Measurements from ENCODE around the gene P2RY6. TPM values are rescaled to one million over a fixed set of nuclear protein-coding genes. Genes with fewer than 3 reads are reported as not detected.
A peak's percentile ranks its signal among the peaks of the same experiment; 100 is the strongest.

P2RY6 gene
- total and polyA plus RNA-seq, 2 donors from 2014 or later, result 6.7 to 17.9 TPM

DNA sequence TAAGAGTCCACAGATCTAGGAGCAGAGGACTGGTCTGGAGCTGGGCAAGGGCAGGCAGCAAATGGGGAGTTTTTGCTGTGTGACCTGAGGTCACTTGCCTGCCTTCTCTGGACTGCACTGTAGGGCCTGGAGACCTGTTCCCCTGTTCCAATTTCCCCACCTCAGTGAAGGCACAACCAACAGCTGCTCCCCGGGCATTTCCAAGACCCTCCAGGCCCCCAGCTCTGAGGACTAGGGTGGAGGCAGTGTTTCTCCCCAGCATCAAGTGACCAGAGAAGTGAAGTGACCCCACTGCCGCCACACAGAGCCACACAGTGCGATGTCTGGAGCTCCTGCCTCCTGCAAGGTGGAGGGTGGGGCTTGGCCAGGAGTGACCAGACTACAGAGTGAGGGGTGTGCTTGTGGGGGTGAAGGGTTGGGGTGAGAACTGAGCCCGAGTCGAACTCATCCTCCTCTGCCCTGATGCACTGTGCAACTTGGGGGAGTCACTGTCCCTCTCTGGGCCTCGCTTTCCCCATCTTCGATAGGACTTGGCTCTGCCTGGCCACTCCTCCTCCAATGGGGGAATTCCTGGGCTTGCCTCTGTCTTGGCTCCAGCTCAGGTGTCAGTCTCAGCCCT, 32.5 kb upstream of the P2RY6 start:
- intact Hi-C loops (cut with DNase I), result no loop called here
- no peak overlapping the region for H3K9ac ChIP-seq (ENCODE audit: low read length in 3 of 3)
- H3K4me3 ChIP-seq (ENCODE audit: low read length in 3 of 3), result no peak overlapping the region
- FAIRE-seq (no peak), DNase-seq (peak in 1 of 5 donors; percentile 26)
- H3K27ac ChIP-seq (ENCODE audit: low read depth in 2 of 2, low read length in 2 of 2), result no peak overlapping the region
- no peaks in the 10 kb centered on the region for H3K27me3 ChIP-seq (ENCODE audit: control insufficient read depth, insufficient read depth, low read length)
- H3K36me3 ChIP-seq (ENCODE audit: control insufficient read depth in 2 of 3, insufficient read depth in 3 of 3, low read length in 3 of 3), result no peaks in the 10 kb centered on the region
- H3K9me3 ChIP-seq (ENCODE audit: control insufficient read depth in 2 of 3, insufficient read depth in 1 of 3, low read length in 3 of 3), result no peaks in the 10 kb centered on the region
- TF ChIP-seq, protein P1, sequence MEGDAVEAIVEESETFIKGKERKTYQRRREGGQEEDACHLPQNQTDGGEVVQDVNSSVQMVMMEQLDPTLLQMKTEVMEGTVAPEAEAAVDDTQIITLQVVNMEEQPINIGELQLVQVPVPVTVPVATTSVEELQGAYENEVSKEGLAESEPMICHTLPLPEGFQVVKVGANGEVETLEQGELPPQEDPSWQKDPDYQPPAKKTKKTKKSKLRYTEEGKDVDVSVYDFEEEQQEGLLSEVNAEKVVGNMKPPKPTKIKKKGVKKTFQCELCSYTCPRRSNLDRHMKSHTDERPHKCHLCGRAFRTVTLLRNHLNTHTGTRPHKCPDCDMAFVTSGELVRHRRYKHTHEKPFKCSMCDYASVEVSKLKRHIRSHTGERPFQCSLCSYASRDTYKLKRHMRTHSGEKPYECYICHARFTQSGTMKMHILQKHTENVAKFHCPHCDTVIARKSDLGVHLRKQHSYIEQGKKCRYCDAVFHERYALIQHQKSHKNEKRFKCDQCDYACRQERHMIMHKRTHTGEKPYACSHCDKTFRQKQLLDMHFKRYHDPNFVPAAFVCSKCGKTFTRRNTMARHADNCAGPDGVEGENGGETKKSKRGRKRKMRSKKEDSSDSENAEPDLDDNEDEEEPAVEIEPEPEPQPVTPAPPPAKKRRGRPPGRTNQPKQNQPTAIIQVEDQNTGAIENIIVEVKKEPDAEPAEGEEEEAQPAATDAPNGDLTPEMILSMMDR (IDR thresholded peaks at IDR 0.05; ENCODE audit: borderline replicate concordance, extremely low read depth, insufficient read depth), result no peak
- peaks cover 0 to 7% (median 0%) of the 10 kb centered on the region in 3 donors for H3K4me1 ChIP-seq (ENCODE audit: control insufficient read depth in 2 of 3, insufficient read depth in 2 of 3, low read depth in 1 of 3, low read length in 3 of 3)

GRCh38 chr11:73240190-73240781, 31.9 kb upstream of the P2RY6 start:
- intact Hi-C loops (cut with DNase I), result no loop called here
- H3K36me3 ChIP-seq (ENCODE audit: control insufficient read depth in 2 of 3, insufficient read depth in 3 of 3, low read length in 3 of 3), result no peaks in the 10 kb centered on the region
- no peaks in the 10 kb centered on the region for H3K27me3 ChIP-seq (ENCODE audit: control insufficient read depth, insufficient read depth, low read length)
- H3K27ac ChIP-seq (ENCODE audit: low read depth in 2 of 2, low read length in 2 of 2), result no peak overlapping the region
- no peak overlapping the region for H3K4me3 ChIP-seq (ENCODE audit: low read length in 3 of 3)
- H3K4me1 ChIP-seq (ENCODE audit: control insufficient read depth in 2 of 3, insufficient read depth in 2 of 3, low read depth in 1 of 3, low read length in 3 of 3), result peaks cover 0 to 7% (median 0%) of the 10 kb centered on the region in 3 donors
- FAIRE-seq, result no peak
- TF ChIP-seq, protein P1 (IDR thresholded peaks at IDR 0.05; ENCODE audit: borderline replicate concordance, extremely low read depth, insufficient read depth), result no peak
- no peak overlapping the region for H3K9ac ChIP-seq (ENCODE audit: low read length in 3 of 3)
- no peaks in the 10 kb centered on the region for H3K9me3 ChIP-seq (ENCODE audit: control insufficient read depth in 2 of 3, insufficient read depth in 1 of 3, low read length in 3 of 3)
- DNase-seq, result peak in 2 of 5 donors; percentile 46 to 78

DNA sequence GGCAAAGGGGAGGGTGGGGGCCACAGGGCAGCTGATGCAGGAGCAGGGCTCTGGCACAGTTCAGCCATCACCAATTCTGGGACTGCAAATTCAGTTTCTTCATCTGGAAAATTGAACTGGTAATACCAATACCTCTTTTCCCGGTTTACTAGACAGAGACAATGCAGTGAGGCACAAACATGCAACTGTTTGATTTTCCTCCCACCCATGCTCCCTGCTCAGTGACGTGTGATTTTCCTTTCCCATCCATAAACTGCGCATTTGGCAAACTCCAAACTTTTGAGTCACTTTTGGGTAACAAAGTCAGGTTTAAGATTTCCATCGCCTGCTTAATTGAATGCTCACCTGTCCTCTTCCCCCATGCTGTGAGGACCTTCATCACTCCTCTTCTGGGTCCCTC, 30.8 kb upstream of the P2RY6 start:
- H3K9ac ChIP-seq (ENCODE audit: low read length in 3 of 3), result no peak overlapping the region
- peaks cover 0 to 7% (median 0%) of the 10 kb centered on the region in 3 donors for H3K4me1 ChIP-seq (ENCODE audit: control insufficient read depth in 2 of 3, insufficient read depth in 2 of 3, low read depth in 1 of 3, low read length in 3 of 3)
- no peak overlapping the region for H3K4me3 ChIP-seq (ENCODE audit: low read length in 3 of 3)
- intact Hi-C loops (cut with DNase I), result no loop called here
- TF ChIP-seq, protein P1 (IDR thresholded peaks at IDR 0.05; ENCODE audit: borderline replicate concordance, extremely low read depth, insufficient read depth), result no peak
- H3K9me3 ChIP-seq (ENCODE audit: control insufficient read depth in 2 of 3, insufficient read depth in 1 of 3, low read length in 3 of 3), result no peaks in the 10 kb centered on the region
- no peak overlapping the region for H3K27ac ChIP-seq (ENCODE audit: low read depth in 2 of 2, low read length in 2 of 2)
- H3K27me3 ChIP-seq (ENCODE audit: control insufficient read depth, insufficient read depth, low read length), result no peaks in the 10 kb centered on the region
- no peaks in the 10 kb centered on the region for H3K36me3 ChIP-seq (ENCODE audit: control insufficient read depth in 2 of 3, insufficient read depth in 3 of 3, low read length in 3 of 3)
- DNase-seq (peak in 1 of 5 donors; percentile 20), FAIRE-seq (no peak)

Data from kidney (tissue), 14 donors.